ENCODE results near the gene DNAJB11.

Gene DNAJB11

GRCh38 chr3:186532598-186533072, 37.9 kb upstream of the DNAJB11 start:
- Histone ChIP-seq H3K27me3 (ENCODE audit: control insufficient read depth, insufficient read depth, low read length) (no peaks in the 10 kb centered on the region), H3K9me3 (ENCODE audit: control insufficient read depth, insufficient read depth, low read length) (no peaks in the 10 kb centered on the region), H3K4me1 (ENCODE audit: control insufficient read depth, insufficient read depth, low read length) (peaks cover 3% of the 10 kb centered on the region), H3K9ac (ENCODE audit: low read depth, low read length) (no peak overlapping the region), H3K4me3 (ENCODE audit: low read depth, low read length) (no peak overlapping the region), H3K36me3 (ENCODE audit: control insufficient read depth, insufficient read depth, low read length) (no peaks in the 10 kb centered on the region)

DNA sequence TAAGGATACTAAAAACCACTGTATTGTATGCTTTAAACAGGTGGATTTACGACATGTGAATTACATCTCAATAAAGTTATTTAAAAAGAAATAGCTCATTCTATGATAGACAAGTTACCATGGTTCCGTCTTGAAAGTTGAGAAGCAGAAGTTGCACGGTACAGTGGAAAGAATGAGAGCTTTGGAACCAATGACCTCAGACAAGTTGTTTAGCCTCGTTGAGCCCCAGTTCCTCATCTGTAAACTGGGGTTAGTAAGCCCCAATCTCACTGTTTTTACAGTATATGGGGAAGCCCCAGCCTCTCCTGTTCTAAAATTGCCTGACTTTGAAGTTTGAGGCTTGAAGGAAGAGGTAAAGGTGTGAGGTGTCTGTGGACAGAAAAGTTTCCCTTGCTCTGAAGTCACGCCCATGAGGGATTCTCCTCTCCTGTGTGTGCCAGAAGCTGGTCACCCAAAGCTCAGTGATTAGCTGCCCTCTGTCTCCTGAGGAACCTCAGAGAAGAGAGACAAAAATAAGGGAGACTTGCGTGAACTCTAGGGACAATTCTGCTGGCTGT, 36.3 kb upstream of the DNAJB11 start:
- Histone ChIP-seq H3K9ac (ENCODE audit: low read depth, low read length) (no peak overlapping the region), H3K4me3 (ENCODE audit: low read depth, low read length) (no peak overlapping the region), H3K36me3 (ENCODE audit: control insufficient read depth, insufficient read depth, low read length) (no peaks in the 10 kb centered on the region), H3K27me3 (ENCODE audit: control insufficient read depth, insufficient read depth, low read length) (no peaks in the 10 kb centered on the region), H3K9me3 (ENCODE audit: control insufficient read depth, insufficient read depth, low read length) (no peaks in the 10 kb centered on the region), H3K4me1 (ENCODE audit: control insufficient read depth, insufficient read depth, low read length) (peaks cover 3% of the 10 kb centered on the region)

- Histone ChIP-seq H3K9ac (ENCODE audit: low read depth, low read length) (no peak overlapping the region), H3K4me3 (ENCODE audit: low read depth, low read length) (no peak overlapping the region), H3K27me3 (ENCODE audit: control insufficient read depth, insufficient read depth, low read length) (no peaks in the 10 kb centered on the region), H3K36me3 (ENCODE audit: control insufficient read depth, insufficient read depth, low read length) (no peaks in the 10 kb centered on the region), H3K9me3 (ENCODE audit: control insufficient read depth, insufficient read depth, low read length) (no peaks in the 10 kb centered on the region), H3K4me1 (ENCODE audit: control insufficient read depth, insufficient read depth, low read length) (no peaks in the 10 kb centered on the region)
Observed at GRCh38 chr3:186536883-186537844, 33.4 kb upstream of the DNAJB11 start.

GRCh38 chr3:186538779-186539178, 31.7 kb upstream of the DNAJB11 start:
- Histone ChIP-seq H3K4me1 (ENCODE audit: control insufficient read depth, insufficient read depth, low read length) (no peaks in the 10 kb centered on the region), H3K4me3 (ENCODE audit: low read depth, low read length) (no peak overlapping the region)

DNA sequence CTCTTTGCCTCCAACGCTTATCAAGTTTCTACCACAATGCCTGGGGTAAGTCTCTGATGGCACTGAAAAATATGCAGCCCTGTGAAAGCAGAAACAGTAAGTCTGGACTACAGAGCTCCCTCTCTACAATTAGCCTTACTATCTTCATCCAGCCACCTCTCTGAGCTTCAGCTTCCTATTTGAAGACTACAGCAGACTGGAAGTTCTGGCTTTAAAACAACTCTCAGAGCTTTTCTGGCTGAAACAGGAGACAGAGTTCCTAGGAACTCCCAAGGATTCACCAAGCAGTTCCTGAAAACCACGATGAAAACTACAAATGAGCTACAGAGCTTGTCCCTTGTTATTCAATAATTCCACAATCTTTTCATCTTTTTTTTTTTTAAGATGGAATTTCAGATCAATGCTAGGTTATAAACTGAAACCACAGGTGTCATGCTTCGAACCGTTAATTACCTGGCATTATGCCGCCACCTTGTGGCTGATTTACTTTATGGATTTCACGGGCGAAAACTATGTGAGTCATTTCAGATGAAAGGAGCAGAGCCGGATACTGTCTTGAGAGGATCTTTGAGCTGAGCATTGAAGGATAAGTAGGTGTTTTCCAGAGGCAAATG, 30.2 kb upstream of the DNAJB11 start:
- Histone ChIP-seq H3K4me3 (ENCODE audit: low read depth, low read length) (no peak overlapping the region), H3K9me3 (ENCODE audit: control insufficient read depth, insufficient read depth, low read length) (no peaks in the 10 kb centered on the region), H3K4me1 (ENCODE audit: control insufficient read depth, insufficient read depth, low read length) (no peaks in the 10 kb centered on the region), H3K36me3 (ENCODE audit: control insufficient read depth, insufficient read depth, low read length) (no peaks in the 10 kb centered on the region), H3K9ac (ENCODE audit: low read depth, low read length) (no peak overlapping the region), H3K27me3 (ENCODE audit: control insufficient read depth, insufficient read depth, low read length) (no peaks in the 10 kb centered on the region)

More at GRCh38 chr3:186538779-186539178, 31.7 kb upstream of the DNAJB11 start:
- H3K36me3 ChIP-seq (ENCODE audit: control insufficient read depth, insufficient read depth, low read length) = no peaks in the 10 kb centered on the region
- no peaks in the 10 kb centered on the region for H3K27me3 ChIP-seq (ENCODE audit: control insufficient read depth, insufficient read depth, low read length)
- H3K9me3 ChIP-seq (ENCODE audit: control insufficient read depth, insufficient read depth, low read length) = no peaks in the 10 kb centered on the region
- no peak overlapping the region for H3K9ac ChIP-seq (ENCODE audit: low read depth, low read length)

GRCh38 chr3:186540835-186541226, 29.7 kb upstream of the DNAJB11 start:
- no peaks in the 10 kb centered on the region for H3K27me3 ChIP-seq (ENCODE audit: control insufficient read depth, insufficient read depth, low read length)
- H3K36me3 ChIP-seq (ENCODE audit: control insufficient read depth, insufficient read depth, low read length) = no peaks in the 10 kb centered on the region
- H3K4me1 ChIP-seq (ENCODE audit: control insufficient read depth, insufficient read depth, low read length) = no peaks in the 10 kb centered on the region
- no peaks in the 10 kb centered on the region for H3K9me3 ChIP-seq (ENCODE audit: control insufficient read depth, insufficient read depth, low read length)
- no peak overlapping the region for H3K9ac ChIP-seq (ENCODE audit: low read depth, low read length)
- H3K4me3 ChIP-seq (ENCODE audit: low read depth, low read length) = no peak overlapping the region

DNA sequence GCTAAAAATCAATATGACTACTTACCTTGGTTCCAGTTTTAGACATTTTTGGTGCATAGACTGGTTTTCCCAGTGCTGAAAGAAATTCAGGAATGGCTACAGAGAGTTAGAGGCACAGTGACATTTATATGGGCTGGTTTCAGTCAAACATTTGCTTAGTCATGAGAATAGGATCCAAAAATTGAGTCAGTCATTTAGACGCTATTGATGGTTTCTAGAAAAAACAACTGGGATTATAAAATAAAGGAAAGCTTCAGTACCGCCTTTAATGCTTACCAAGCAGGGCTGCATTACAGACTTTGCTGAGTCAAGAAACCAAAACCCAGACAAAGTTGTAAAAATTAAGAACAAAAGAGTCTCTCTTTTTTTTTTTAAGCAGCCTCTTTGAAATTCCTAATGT, 26.2 kb upstream of the DNAJB11 start, which contains the start of gene CRYGS:
CRYGS (minus strand) TSS at position 100 of the 400 bp plus-strand sequence; CDS start at position 46, 54 bp downstream.
- no peaks in the 10 kb centered on the region for H3K27me3 ChIP-seq (ENCODE audit: control insufficient read depth, insufficient read depth, low read length)
- H3K4me1 ChIP-seq (ENCODE audit: control insufficient read depth, insufficient read depth, low read length) = no peaks in the 10 kb centered on the region
- no peaks in the 10 kb centered on the region for H3K36me3 ChIP-seq (ENCODE audit: control insufficient read depth, insufficient read depth, low read length)
- no peaks in the 10 kb centered on the region for H3K9me3 ChIP-seq (ENCODE audit: control insufficient read depth, insufficient read depth, low read length)
- H3K4me3 ChIP-seq (ENCODE audit: low read depth, low read length) = no peak within 1 kb of the TSS
- no peak within 1 kb of the TSS for H3K9ac ChIP-seq (ENCODE audit: low read depth, low read length)

- Histone ChIP-seq H3K4me3 (ENCODE audit: low read depth, low read length) (no peak overlapping the region), H3K9ac (ENCODE audit: low read depth, low read length) (no peak overlapping the region), H3K4me1 (ENCODE audit: control insufficient read depth, insufficient read depth, low read length) (no peaks in the 10 kb centered on the region), H3K27me3 (ENCODE audit: control insufficient read depth, insufficient read depth, low read length) (no peaks in the 10 kb centered on the region), H3K36me3 (ENCODE audit: control insufficient read depth, insufficient read depth, low read length) (no peaks in the 10 kb centered on the region), H3K9me3 (ENCODE audit: control insufficient read depth, insufficient read depth, low read length) (no peaks in the 10 kb centered on the region)
Observed at GRCh38 chr3:186549497-186549896, 21.0 kb upstream of the DNAJB11 start.

DNA sequence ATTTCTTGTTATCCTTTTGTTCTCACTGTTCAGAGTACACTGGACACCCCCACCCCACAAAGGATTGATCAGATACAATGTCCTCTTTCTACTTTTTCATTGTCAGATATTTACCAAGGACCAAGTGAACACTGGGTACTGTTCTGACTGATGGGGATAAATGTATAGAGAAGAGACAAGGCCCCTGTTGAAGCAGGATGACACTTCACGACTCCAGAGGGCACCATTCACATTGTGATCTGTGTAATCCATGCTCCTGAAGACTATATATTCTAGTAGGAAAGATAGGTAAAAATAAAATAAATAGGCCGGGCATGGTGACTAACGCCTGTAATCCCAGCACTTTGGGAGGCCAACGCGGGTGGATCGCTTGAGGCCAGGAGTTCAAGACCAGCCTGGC, 19.1 kb upstream of the DNAJB11 start:
- Histone ChIP-seq H3K36me3 (ENCODE audit: control insufficient read depth, insufficient read depth, low read length) (no peaks in the 10 kb centered on the region), H3K9ac (ENCODE audit: low read depth, low read length) (no peak overlapping the region), H3K4me1 (ENCODE audit: control insufficient read depth, insufficient read depth, low read length) (no peaks in the 10 kb centered on the region), H3K27me3 (ENCODE audit: control insufficient read depth, insufficient read depth, low read length) (no peaks in the 10 kb centered on the region), H3K9me3 (ENCODE audit: control insufficient read depth, insufficient read depth, low read length) (no peaks in the 10 kb centered on the region), H3K4me3 (ENCODE audit: low read depth, low read length) (no peak overlapping the region)

DNA sequence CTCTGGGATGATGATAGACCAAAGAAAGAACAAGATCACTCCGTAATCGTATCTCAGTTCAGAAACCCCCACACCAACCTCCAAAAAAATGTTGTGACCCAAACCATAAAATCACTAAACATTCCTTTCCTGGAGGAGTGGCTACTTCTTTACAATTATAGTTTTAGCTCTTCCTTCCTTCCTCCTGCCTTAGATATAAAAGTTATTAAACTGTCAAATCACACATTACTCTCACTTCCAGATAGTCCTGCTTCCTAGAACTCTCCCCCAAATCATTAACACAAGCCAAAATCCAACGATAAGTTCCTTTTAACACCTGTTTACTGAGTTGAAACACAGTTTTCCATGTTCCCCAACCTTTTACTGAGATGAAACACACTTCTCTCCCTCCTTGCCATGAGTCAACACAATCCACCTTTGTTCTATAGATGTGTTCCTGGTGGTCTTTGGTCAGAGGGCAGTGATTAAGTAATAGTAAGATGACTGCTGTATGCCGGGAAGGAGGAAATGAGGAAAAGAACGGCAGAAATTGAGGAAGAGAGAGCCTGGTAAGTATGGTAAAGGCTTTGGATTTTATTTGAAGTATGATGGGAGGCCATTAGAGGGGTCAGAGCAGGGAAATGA, 18.0 kb upstream of the DNAJB11 start:
- Histone ChIP-seq H3K4me1 (ENCODE audit: control insufficient read depth, insufficient read depth, low read length) (no peaks in the 10 kb centered on the region), H3K9ac (ENCODE audit: low read depth, low read length) (no peak overlapping the region), H3K36me3 (ENCODE audit: control insufficient read depth, insufficient read depth, low read length) (no peaks in the 10 kb centered on the region), H3K27me3 (ENCODE audit: control insufficient read depth, insufficient read depth, low read length) (no peaks in the 10 kb centered on the region), H3K4me3 (ENCODE audit: low read depth, low read length) (no peak overlapping the region), H3K9me3 (ENCODE audit: control insufficient read depth, insufficient read depth, low read length) (no peaks in the 10 kb centered on the region)

GRCh38 chr3:186564586-186564985, 5.9 kb upstream of the DNAJB11 start:
- Histone ChIP-seq H3K4me3 (ENCODE audit: low read depth, low read length) (no peak overlapping the region), H3K36me3 (ENCODE audit: control insufficient read depth, insufficient read depth, low read length) (no peaks in the 10 kb centered on the region), H3K9ac (ENCODE audit: low read depth, low read length) (no peak overlapping the region), H3K9me3 (ENCODE audit: control insufficient read depth, insufficient read depth, low read length) (no peaks in the 10 kb centered on the region), H3K27me3 (ENCODE audit: control insufficient read depth, insufficient read depth, low read length) (no peaks in the 10 kb centered on the region), H3K4me1 (ENCODE audit: control insufficient read depth, insufficient read depth, low read length) (peaks cover 5% of the 10 kb centered on the region)
